HG03342 (cell line): ENCODE measurements around the gene RAB29.

Experiments
- ATAC-seq: cut with Tn5 transposase; IDR thresholded peaks from one replicate; pipeline ENCODE4 v1.9.1; 2021; ENCODE audit warnings: mild to moderate bottlenecking, moderate library complexity; ENCODE audit not compliant: unreplicated experiment

Gene RAB29

DNA sequence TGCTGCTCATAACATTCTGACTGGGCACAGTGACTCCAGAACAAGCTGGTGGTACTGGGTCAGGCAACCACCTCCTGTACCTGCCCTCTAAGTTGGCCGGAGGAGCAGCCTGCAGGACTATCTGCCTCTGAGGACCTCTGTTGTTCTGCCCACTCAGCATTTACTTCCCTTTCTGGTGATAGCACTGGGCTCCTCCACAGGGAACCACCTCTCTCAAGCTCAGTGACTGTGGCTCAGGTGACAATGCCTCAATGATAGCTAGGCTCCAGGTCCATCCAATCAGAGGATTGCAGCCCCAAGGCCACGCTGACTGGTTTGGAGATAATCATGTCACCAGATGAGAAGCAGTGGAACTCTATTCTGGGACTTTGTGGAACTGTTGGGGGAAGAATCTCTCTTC lies 21.9 kb upstream of the RAB29 start:
- ATAC-seq, result no peak

DNA sequence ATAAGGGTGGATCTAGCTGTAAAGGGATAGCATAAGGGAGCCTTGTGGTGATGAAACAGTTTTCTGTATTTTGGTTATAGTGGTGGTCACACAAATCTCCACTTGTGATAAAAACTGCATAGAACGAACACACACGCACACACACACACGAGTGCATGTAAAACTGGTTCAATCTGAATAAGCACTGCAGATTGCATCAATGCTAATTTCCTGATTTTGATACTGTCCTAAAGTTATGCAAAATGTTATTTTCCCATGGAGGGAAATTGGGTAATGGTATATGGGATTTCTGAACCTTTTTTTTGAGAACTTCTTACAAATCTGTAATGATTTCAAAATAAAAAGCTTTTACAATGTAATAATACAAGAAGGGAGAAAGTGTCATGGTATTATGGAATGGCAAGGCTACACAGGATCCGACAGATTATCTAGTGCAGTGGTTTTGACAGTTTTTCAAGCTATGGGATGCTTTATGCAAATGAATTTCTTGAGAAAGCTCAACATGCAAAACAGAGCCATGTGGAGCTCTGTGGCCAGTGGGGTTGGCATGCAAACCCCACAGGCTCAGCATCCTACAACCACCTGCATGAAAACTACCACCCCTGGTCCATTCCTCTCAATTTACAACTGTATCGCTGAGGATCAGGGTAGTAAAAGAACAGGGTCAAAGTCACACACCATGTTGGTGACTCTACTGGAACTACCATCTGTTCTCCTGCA lies 18.9 kb upstream of the RAB29 start:
- no peak for ATAC-seq

DNA sequence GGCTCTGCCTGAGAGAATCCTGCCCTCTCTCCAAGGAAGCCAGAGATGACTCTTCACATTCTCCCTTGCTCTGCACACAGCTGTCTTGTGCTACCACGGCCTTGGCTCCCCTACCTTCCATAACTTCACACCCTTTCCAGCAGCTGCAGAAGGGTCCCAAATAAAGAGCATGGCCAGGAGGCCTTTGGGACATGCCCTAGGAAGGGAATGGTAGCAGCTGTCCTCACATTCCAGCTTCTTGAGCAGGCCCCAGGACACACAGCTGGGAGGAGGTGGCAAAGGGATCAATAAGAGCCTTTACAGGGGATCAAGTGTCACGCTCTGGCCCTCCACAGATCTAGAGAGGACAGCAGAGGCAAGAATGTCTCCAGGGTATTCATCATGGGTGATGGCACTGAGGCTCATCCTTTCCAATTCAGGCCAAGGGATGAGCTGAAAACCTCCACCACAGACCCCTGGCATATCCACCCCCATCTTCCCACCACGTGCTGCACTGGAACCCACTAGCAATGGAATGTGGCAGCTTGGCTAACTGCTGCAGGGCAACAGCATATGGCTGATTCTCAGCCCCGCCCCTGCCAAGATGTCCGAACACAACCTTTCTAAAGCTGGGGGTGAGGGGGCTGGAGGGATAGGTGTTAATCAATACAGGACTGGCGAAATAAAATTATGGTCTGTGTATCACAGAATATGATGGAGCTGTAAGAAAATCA lies 17.8 kb upstream of the RAB29 start:
- no peak for ATAC-seq

DNA sequence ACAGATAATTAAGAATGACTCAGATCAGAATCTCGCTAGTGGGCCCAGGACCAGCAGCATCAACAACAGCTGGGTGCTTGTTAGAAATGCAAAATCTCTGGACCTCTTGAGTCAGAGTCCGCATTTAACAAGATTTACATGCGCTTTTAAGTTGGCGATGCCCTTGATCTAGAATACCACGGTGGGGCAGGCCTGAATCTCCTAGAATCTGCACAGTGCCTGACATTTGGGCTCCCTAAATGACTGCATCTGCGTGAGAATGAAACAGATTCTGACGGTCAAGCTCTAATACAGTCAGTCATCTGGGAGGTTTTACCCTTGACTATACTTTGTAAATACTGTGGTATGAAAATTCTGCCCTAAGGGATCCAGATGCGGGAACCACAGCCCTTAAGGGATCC lies 17.2 kb upstream of the RAB29 start:
- ATAC-seq, result no peak

DNA sequence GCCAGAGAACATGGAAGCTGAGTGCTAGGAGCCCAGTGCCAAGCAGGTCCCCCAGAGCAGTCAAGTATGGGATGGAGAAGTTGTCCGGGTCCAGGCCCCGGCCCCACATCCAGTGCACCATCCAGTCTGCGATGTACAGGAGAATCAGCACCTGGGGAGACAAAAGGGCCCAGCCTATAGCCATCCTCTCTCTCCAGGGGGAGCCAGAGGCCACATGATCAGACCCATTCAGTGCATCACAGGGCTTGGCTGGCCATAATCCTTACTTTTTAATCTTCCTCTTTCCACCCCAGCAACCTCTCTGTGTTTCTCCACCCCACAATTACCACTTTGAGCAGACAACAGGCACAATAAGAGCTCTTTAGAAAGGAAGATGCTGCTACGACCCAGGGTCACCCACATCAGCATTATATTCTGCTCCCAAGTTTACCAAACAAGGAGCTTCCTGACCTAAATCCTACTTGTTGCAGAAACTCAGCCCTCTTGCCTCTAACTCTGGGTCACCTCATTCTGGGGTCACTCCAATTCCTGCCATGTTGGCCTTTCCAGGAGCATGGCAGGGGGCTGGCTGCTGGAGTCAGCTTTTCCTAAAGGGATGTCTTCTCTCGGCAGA lies 16.4 kb upstream of the RAB29 start:
- no peak for ATAC-seq

DNA sequence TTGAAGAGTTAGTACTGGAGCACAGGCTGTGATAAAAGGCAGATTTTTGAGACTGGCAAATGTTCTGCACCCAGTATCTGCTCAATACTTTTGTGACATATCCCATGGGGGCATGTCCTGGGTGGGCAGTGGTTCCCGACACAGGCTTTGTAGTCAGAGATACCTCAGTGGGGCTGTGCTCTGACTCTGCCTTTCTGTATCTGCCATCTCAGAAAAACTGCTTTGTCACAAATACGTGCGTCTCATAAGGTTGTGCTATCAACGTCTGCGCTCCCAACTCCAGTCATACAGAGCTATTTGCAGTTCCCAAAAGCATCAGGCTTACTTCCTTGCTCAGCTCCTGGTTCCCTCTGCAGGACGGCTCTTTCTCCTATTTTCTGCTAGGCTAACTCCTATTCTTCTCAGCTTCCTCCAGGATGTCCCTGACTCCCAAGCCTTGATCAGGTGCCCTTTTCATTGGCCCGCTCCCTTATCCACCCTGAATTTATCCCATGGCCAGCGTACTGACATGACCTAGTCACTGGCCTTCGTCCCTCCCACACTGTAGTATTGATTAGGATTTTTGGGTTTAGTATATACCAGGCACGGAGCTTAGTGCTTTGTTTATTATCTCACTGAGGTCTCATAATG lies 12.1 kb upstream of the RAB29 start:
- ATAC-seq, result no peak

DNA sequence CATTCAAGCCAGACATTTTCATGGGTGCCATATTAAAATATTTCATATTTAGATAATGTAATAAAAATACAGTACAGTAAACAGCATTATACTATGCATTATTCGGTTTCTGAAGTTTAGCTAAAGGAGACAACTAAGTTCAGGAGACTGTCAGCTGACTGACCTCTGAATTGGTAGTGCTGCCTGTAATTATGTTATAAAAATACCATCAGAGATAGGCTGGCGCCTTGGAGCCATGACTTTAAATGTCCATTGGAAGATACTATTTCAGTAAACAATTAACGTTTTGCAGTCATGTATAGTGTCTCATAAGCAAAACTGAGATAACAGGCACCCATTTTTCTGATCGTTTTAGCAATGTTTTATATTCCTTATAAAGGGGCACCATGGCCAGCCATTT lies 11.3 kb upstream of the RAB29 start:
- ATAC-seq, result no peak

DNA sequence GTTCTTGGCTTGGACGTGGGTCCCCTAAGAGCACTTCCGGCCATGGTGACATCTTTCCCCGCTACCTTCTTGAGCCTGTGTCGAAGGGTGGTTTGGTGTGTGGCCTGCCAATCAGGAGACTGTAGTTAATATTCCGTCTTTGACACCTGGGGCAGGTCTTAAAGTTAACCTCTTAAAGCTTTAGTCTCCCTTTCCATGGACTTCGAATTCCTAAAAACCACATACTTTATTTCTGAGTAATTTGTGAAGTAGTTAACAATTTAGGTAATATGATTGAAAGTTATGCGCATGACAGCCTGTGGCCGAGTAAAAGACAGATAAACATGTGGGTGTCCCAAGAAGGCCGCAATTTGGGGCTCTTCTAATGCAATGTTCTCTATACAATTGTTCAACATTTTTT lies 10.2 kb upstream of the RAB29 start:
- no peak for ATAC-seq

DNA sequence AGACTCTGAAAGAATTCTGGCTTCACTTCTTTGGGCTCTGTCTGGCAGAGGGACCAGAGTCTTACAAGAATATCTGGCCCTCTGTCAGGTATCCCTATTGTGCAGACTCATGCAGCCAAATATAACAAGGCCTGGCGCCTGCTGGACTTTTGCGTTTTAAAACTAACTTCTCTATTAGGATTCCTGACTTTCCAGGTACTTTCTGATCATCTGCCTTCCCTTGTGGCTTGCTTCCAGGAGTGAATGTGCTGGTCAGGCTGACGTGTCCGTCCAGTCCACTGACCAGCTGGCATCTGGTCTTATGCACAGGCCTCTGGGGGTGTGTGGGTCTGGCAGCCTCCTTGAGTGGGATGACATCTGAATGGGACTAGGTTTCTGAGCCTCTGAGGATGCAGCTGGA lies 8.6 kb upstream of the RAB29 start:
- no peak for ATAC-seq

DNA sequence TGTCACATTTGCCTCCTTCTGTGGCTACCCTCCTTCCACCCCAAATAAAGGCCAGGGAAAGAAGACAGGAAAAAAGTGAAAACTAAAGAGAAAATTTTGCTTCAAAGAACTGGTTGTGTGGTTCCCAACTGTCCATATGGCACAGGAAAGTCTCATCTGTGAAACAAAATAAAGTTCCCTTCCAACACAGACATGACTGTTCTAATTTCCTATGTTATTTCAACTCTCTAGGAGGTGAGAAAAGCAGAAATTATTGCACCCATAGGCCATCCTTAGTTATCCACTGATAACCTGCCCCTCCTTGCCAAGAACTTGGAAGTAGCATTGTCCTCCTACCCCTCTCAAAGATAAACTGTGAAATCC lies 8.1 kb upstream of the RAB29 start:
- no peak for ATAC-seq

DNA sequence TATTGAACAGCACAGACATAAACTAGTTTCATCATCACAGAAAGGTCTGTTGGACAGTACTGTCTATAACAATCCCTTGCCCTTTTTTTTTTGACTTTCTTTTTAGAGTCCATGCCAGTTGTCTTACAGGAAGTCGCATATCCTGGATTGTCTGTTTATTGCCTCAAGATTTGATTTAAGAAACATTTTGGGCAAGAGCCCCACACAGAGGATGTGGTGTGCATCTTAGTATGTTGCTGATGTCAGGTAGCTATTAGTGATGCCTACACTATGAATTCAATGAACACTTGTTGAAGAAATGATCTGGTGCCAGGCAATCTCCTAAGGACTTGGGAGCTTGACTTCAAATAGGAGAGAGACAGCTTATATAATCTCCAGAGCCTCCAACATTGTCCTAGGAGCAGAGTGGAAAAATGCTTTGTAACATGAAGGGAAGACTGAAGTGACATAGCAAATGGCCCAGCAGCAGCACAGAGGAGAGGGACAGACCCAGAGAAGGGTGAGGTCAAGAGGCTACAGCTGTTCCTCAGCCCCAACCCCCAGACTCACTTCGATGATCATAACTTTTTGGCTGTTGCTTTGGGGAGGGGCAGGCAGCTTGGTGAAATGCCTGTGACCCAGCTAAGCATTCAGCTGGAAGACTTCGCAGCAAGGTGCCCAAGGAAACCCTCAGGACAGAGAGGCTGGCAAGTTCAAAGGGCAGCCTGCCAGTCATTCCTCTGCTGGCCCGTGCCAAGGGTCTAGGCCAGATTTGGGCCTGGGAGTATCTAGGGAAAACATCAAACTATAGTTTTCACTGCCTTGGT lies 7.5 kb upstream of the RAB29 start:
- ATAC-seq, result no peak

DNA sequence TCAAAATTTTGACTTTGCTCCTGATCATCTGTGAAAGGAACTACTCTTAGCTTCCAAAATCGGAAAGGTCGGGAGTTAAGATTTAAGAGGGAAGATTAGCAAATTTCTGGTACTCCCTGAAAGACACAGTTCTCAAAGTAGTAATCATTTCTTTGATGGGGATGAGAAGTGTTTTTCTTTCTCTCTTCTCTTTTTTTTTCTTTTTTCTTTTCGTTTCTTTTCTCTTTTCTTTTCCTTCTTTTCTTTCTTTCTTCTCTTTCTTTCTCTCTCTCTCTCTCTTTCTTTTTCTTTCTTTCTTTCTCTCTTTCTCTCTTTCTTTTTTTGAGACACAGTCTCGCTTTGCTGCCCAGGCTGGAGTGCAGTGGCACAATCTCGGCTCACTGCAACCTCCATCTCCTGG lies 5.1 kb upstream of the RAB29 start:
- ATAC-seq, result no peak

DNA sequence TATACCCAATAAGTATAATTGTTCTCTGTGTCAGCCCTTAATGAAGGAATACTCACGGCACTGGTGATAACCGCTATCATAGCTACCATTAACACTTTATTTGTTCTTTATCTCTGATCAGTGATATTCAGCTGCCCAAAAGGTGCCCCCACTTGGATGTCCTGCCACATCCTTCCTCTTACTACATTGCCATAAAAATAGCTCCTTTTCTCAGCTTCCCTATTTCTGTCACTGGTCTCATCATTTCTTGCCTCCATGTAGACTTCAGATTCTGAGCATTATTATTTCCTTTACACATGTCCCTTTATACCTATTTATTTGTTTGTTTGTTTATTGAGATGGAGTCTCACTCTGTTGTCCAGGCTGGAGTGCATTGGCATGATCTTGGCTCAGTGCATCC lies 2.7 kb upstream of the RAB29 start:
- ATAC-seq, result no peak

DNA sequence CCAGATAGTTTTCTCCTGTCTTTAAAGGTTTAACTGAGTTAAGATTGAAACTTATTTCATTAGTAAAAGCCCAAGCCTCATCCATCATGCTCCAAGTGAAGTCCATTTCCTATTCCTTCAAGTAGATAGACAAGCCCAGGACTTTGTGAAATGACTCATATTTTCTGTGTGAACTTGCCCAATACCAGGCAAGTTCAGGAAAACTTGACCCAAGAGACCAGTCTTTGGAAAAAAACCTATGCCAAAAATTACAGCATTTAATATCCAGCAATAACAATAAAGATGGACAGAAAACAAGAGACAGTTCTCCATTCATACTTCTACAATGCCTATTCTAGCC lies 405 bp upstream of the RAB29 start:
- ATAC-seq, result no peak

DNA sequence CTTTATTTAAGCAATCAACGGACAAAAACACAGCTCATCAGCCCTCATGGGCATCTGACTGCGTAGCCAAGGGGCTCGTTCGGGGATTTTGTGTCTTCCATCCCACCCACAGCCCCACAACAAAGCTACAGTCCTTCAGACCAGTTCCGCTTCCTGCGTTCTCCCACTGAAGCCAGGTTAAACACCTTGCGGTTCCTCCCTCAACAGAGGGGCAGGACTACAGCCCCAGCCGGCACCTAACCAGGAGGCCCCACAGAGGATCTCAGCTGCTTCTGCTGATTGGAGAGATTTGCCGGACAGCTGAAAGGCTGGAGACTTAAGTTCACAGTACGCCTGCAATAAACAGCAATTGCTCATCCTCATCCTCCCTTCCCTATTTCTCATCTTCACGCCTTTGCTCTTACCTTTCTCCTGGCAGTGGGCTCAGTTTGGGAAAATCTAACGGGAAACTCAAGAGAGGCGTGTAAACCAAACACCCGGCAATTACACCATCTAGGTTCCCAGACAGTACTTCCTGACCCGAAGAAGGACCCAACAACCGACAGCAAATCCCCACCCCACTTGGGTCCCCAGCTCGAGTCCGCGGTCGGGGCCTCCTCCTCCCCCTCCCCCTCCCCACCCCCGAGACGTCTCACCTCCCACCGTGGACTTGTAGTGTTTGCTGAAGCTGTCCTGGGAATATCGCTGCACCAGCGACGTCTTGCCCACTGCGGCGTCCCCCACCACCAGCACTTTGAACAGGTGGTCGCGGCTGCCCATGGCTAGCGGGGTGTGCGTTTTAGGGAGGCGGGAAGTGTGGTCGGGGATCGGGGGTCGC lies 876 bp downstream of the RAB29 start:
- no peak for ATAC-seq

DNA sequence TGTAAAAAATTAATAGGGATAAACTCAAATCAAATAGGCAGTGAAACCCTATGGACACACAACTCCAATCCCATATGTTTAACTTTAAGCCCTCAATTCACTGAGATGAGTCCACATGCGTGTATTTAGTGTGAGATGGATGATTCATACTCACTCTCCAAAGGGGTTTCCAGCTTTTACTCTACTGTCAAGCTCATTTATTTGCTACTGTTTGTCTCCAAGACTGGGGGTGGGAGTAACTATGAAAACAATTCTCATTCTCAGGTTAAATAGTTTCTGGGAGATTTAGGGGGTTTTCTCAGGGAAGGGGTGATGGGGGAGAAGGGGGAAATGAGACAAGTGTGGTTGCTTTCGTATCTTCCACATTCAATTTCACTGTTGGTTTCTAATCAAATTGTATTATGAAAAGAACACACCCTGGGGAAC lies 2.7 kb downstream of the RAB29 start:
- ATAC-seq, result no peak

DNA sequence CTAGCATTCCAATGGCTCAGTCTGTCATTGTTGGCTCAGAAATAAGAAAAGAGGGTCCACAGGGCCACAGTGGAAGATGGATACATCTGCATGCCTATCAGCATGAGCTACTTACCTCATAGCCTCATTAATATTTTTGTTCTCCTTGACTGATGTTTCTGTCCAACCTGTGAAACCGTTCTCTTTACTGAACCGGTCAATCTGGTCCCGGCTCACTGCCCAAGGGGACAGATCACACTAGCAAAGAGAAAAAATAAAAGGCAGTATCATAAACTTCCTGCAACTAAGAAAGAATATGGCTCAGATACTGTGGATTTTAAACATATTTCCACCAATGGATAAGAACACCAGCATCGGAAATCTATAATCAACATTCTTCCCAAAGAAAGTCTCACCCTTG lies 4.7 kb downstream of the RAB29 start:
- no peak for ATAC-seq

DNA sequence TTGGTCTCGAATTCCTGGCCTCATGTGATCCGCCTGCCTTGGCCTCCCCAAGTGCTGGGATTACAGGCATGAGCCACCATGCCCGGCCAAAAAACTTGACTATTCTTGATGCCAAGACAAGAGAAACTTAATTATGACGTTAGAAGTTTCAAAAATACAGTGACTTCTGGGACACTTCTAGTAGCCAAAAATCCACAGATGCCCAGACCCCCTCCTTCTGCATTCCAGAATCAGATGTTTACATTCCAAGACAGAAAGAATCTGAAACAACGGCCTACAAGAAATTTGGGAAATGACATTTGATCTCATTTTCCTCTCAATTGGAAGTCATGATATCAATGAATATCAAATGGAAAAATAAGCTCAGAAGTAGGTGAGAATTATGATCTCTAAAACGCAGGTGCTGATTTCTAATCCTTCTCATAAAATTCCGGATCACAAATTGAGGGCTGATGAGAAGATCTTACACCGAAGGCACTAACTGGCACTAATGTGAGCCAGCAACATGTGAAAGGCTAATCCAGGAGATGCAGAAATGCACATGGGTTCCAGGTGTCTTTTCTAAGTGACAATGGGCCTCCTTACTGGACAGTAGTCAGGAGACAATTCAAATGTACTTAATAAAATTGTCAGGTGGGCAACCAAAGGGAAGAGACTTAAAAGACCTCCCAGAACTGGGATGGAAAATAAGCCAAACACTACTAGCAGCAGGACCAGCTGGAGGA lies 5.5 kb downstream of the RAB29 start:
- no peak for ATAC-seq

DNA sequence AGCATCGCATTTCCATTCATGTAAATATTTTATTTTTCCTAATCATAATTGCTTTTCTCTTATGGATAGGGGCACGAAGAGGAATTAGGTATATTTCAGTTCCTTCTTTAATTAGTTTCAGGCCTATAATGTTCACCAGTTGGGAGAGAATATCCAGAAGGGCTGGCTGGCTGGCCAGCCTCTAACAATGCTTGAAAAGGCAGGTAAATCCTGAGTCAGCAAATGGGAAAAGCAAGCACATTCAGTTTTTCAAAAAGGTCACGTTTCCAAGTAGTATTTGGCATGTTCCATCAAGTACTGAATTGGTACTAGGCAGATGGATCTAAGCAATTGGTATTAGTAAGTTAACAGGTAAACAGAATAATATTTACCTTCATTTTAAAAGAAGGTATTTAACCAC lies 8.0 kb downstream of the RAB29 start:
- ATAC-seq, result no peak

DNA sequence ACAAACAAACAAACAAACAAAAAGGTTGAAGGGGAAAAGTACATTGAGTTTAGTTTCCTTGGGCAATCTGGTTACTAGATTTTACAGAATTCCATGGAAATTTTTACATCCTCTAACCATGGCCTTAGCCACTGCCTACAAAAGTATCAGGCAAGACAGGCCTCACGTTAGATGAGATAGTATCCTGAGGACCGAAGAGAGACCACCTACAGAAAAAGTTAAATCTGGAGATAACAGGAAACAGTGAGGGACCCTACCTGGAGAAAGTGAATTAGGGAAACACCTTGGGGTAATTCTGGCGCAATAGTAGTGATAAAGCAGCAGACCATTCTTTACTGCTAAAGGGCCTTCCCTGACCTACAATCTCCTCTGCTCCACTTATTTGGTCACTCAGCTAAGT lies 8.7 kb downstream of the RAB29 start:
- ATAC-seq, result no peak
